ENCODE measurements around the gene DSTN.

- TF ChIP-seq CTCF (IDR thresholded peaks at IDR 0.05; ENCODE audit: insufficient read depth, low read length) (no peak), POLR2AphosphoS5 (IDR thresholded peaks at IDR 0.05; ENCODE audit: low read depth) (no peak)
- TF ChIP-seq, protein P1, sequence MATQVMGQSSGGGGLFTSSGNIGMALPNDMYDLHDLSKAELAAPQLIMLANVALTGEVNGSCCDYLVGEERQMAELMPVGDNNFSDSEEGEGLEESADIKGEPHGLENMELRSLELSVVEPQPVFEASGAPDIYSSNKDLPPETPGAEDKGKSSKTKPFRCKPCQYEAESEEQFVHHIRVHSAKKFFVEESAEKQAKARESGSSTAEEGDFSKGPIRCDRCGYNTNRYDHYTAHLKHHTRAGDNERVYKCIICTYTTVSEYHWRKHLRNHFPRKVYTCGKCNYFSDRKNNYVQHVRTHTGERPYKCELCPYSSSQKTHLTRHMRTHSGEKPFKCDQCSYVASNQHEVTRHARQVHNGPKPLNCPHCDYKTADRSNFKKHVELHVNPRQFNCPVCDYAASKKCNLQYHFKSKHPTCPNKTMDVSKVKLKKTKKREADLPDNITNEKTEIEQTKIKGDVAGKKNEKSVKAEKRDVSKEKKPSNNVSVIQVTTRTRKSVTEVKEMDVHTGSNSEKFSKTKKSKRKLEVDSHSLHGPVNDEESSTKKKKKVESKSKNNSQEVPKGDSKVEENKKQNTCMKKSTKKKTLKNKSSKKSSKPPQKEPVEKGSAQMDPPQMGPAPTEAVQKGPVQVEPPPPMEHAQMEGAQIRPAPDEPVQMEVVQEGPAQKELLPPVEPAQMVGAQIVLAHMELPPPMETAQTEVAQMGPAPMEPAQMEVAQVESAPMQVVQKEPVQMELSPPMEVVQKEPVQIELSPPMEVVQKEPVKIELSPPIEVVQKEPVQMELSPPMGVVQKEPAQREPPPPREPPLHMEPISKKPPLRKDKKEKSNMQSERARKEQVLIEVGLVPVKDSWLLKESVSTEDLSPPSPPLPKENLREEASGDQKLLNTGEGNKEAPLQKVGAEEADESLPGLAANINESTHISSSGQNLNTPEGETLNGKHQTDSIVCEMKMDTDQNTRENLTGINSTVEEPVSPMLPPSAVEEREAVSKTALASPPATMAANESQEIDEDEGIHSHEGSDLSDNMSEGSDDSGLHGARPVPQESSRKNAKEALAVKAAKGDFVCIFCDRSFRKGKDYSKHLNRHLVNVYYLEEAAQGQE (IDR thresholded peaks at IDR 0.05; ENCODE audit: insufficient replicate concordance, low read depth), result no peak
These were observed 70.4 kb downstream of the DSTN start for GRCh38 chr20:17640146-17640874.

Data from HL-60 (cell line).